GM12878 (cell line): ENCODE results near the gene TMEM132C. TPM values are rescaled to one million over a fixed set of nuclear protein-coding genes. Genes with fewer than 3 reads are reported as not detected.

ENCODE experiments used
- ATAC-seq: fragments of 200-7000 bp; cut with Tn5 transposase; 3 replicates; pipeline ENCODE4 v1.9.1; 2020; ENCODE audit warnings: mild to moderate bottlenecking, moderate library complexity
- BruUV-seq: library from RNA; stranded (reverse); fragments of 400-500 nt; replicated peaks from 2 replicates; lab custom pipeline; 2021; lab: Mats Ljungman, UMichigan
- CTCF ChIA-PET: fragments of 300-600 bp; sonication (Branson Sonifier 250); formaldehyde crosslinking; extraction: SDS; loops from one replicate; lab custom pipeline; 2021; ENCODE audit warnings: inconsistent platforms; lab: Yijun Ruan, JAX
- POLR2A ChIA-PET: fragments of 350-600 bp; formaldehyde crosslinking; extraction: SDS; loops from one replicate; lab custom pipeline; 2021; ENCODE audit warnings: inconsistent platforms; lab: Charles Lee
- RAD21 ChIA-PET: fragments of 300-600 bp; sonication (Branson Sonifier 250); formaldehyde crosslinking; loops from one replicate; lab custom pipeline; 2023; ENCODE audit warnings: antibody characterized with exemption; ENCODE audit not compliant: unreplicated experiment; lab: Charles Lee
- SMC1A ChIA-PET: fragments of 300-600 bp; sonication (Branson Sonifier 250); formaldehyde crosslinking; loops from one replicate; lab custom pipeline; 2023; ENCODE audit not compliant: unreplicated experiment, uncharacterized antibody; lab: Charles Lee
- DNase-seq: peaks from one replicate; pipeline ENCODE4 v3.0.0-alpha.2; 2011; ENCODE audit warnings: low read depth, low spot score
- FAIRE-seq: peaks from 3 replicates; lab custom pipeline; 2011; peaks lifted over from hg19 to GRCh38; lab: Jason Lieb, UNC
- H2AFZ ChIP-seq: 2 replicates; pipeline ENCODE4 v1.6.0; 2011; ENCODE audit warnings: low read depth, low read length, control low read depth; ENCODE audit not compliant: control insufficient read depth
- H3K27ac ChIP-seq: 2 replicates; pipeline ENCODE4 v1.5.1; 2011; ENCODE audit warnings: control low read depth; ENCODE audit not compliant: control insufficient read depth, insufficient read depth
- H3K27me3 ChIP-seq, 2 experiments: replicated peaks in 1 of 2; 2 replicates each; pipeline versions ENCODE4 v1.6.0 to v1.6.1; 2011; ENCODE audit warnings: low read length in 1 of 2; ENCODE audit not compliant: control insufficient read depth in 2 of 2, insufficient read depth in 2 of 2
- H3K36me3 ChIP-seq, 2 experiments: 2 replicates each; pipeline ENCODE4 v1.5.1; 2011; ENCODE audit warnings: low read length in 1 of 2; ENCODE audit not compliant: control insufficient read depth in 2 of 2, insufficient read depth in 2 of 2
- H3K4me1 ChIP-seq: 2 replicates; pipeline ENCODE4 v1.6.1; 2011; ENCODE audit warnings: mild to moderate bottlenecking, low read length, moderate library complexity, mixed read lengths; ENCODE audit not compliant: control insufficient read depth, insufficient read depth
- H3K4me2 ChIP-seq: 2 replicates; pipeline ENCODE4 v1.6.0; 2011; ENCODE audit warnings: control low read depth; ENCODE audit not compliant: control insufficient read depth, insufficient read depth
- H3K4me3 ChIP-seq: fragments of 200-600 bp; sonication (generic); 2 replicates; pipeline ENCODE4 v1.5.1; 2016
- H3K79me2 ChIP-seq: 2 replicates; pipeline ENCODE4 v1.6.0; 2011; ENCODE audit warnings: low read length; ENCODE audit not compliant: control insufficient read depth, insufficient read depth
- H3K9ac ChIP-seq: 2 replicates; pipeline ENCODE4 v1.8.0; 2011; ENCODE audit warnings: low read length, control low read depth, mixed read lengths; ENCODE audit not compliant: control insufficient read depth, insufficient read depth
- H3K9me3 ChIP-seq: replicated peaks from 3 replicates; pipeline ENCODE4 v1.5.1; 2011; ENCODE audit warnings: mild to moderate bottlenecking, low read length; ENCODE audit not compliant: control insufficient read depth, insufficient read depth
- H4K20me1 ChIP-seq: 2 replicates; pipeline ENCODE4 v1.6.0; 2011; ENCODE audit not compliant: control insufficient read depth, insufficient read depth
- ATF7 ChIP-seq: fragments of 450-650 bp; IDR thresholded peaks from 2 replicates; pipeline ENCODE4 v1.6.1; 2016; ENCODE audit warnings: low read depth, mild to moderate bottlenecking
- CHD1 ChIP-seq: IDR thresholded peaks from 2 replicates; pipeline ENCODE4 v1.6.1; 2012; ENCODE audit warnings: low read depth, low read length, improper control_type of control experiment
- ELK1 ChIP-seq: IDR thresholded peaks from 2 replicates; pipeline ENCODE4 v1.6.1; 2012; ENCODE audit warnings: low read depth, low read length, improper control_type of control experiment
- MTA2 ChIP-seq: fragments of 450-650 bp; IDR thresholded peaks from 2 replicates; pipeline ENCODE4 v1.6.1; 2016; ENCODE audit warnings: low read depth, mild to moderate bottlenecking, moderate library complexity
- MTA3 ChIP-seq: IDR thresholded peaks from 2 replicates; pipeline ENCODE4 v1.6.1; 2012; ENCODE audit warnings: low read length, inconsistent platforms, borderline replicate concordance
- MXI1 ChIP-seq: fragments of 150-350 bp; IDR thresholded peaks from 2 replicates; pipeline ENCODE4 v1.6.1; 2011; ENCODE audit warnings: low read depth, mild to moderate bottlenecking, inconsistent platforms, low read length, improper control_type of control experiment
- SRF ChIP-seq, 2 experiments: IDR thresholded peaks; 2 replicates each; pipeline ENCODE4 v1.6.1; 2011; ENCODE audit warnings: low read depth in 2 of 2, low read length in 2 of 2, mild to moderate bottlenecking in 1 of 2, moderate library complexity in 1 of 2
- SUPT20H ChIP-seq: IDR thresholded peaks from 2 replicates; pipeline ENCODE4 v1.6.1; 2011; ENCODE audit warnings: low read depth, mild to moderate bottlenecking, low read length, moderate library complexity, borderline replicate concordance; ENCODE audit not compliant: control insufficient read depth
- WGBS: methylation state at CpG from one replicate; pipeline ENCODE4 v1.1.6; 2016; ENCODE audit warnings: low lambda C conversion rate; ENCODE audit not compliant: insufficient replicate concordance, insufficient coverage; ENCODE audit errors: missing lambda C conversion rate; 5-methylcytosine and 5-hydroxymethylcytosine counted together
- in situ Hi-C: fragments of 300-500 bp; cut with MboI; formaldehyde crosslinking; loops from 9 replicates; pipeline ENCODE4 v1.14.3; 2018; ENCODE audit warnings: mixed read lengths
- intact Hi-C: fragments of 100-400 bp; cut with micrococcal nuclease; formaldehyde crosslinking; loops from one replicate; pipeline ENCODE4 v1.14.2; 2022; ENCODE audit not compliant: unreplicated experiment
- polyA plus RNA-seq, 11 experiments: library from polyadenylated mRNA; depleted of rRNA in 4 of 11; unstranded in 6 of 11; stranded (reverse) in 5 of 11; fragments of >200 nt; fragmentation: Nextera tagmentation in 4 of 11; fragmentation: Illumina TruSeq in 1 of 11; extraction: Ambion mirVana in 4 of 11; extraction: Trizol in 1 of 11; gene quantifications; 1 replicate in 1 of 11; 2 replicates in 10 of 11; pipeline versions ENCODE4 v1.2.1 to v1.2.3, GENCODE V29; 2011 to 2016; ENCODE audit warnings: inconsistent platforms in 2 of 11, missing spikeins in 2 of 11, low read depth in 1 of 11
- total RNA-seq, 4 experiments: library from RNA; depleted of rRNA in 3 of 4; stranded (reverse); fragments of >200 nt in 3 of 4; fragmentation: Illumina TruSeq in 1 of 4; extraction: Trizol in 1 of 4; gene quantifications; 2 replicates each; pipeline versions ENCODE4 v1.2.1 to v1.2.3, GENCODE V29; 2013 to 2021

TMEM132C gene
- total and polyA plus RNA-seq, 10 of the 15 experiments (the other 5 are each of a cell fraction or from before 2014, with no cell fraction given) = not detected

DNA sequence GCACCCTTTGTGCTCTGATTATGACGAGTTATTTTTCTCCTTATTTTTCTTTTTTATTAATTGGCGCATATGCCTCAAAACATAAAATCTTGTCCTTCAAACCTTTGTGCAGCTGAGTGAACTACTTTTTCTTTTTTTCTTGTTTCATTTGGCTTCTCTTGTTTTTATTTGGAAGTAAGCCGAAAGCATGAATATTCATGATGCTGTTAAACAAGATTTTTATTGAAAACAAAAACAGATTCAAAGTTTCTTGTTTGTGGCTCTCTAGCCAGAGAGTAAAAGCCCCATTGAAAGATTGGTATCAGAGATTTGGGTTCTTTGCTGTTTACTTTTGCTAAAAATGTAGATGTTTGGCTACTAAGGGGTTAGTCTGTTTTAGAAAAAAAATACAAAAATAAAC, 183.8 kb downstream of the TMEM132C start:
- H3K4me3 ChIP-seq = no peak overlapping the region
- H4K20me1 ChIP-seq = no peaks in the 10 kb centered on the region
- no peak overlapping the region for H2AFZ ChIP-seq
- no peak overlapping the region for H3K9ac ChIP-seq
- ATAC-seq (no peak), DNase-seq (no peak), FAIRE-seq (no peak)
- no peak overlapping the region for H3K27ac ChIP-seq
- RAD21 ChIA-PET = no interaction called here
- CTCF ChIA-PET = no interaction called here
- no TSS peak for BruUV-seq
- intact Hi-C loops (no loop called here), in situ Hi-C loops (no loop called here)
- no peaks in the 10 kb centered on the region for H3K27me3 ChIP-seq
- POLR2A ChIA-PET = no interaction called here
- no peak for TF ChIP-seq ATF7
- TF ChIP-seq CHD1 = no peak
- 69% methylated on average over 3 of the region's 3 CpGs for WGBS
- SMC1A ChIA-PET = no interaction called here
- H3K4me1 ChIP-seq = no peaks in the 10 kb centered on the region
- H3K9me3 ChIP-seq = no peaks in the 10 kb centered on the region
- H3K36me3 ChIP-seq = no peaks in the 10 kb centered on the region
- H3K4me2 ChIP-seq = no peak overlapping the region
- no peaks in the 10 kb centered on the region for H3K79me2 ChIP-seq

GRCh38 chr12:128455851-128456250, 188.9 kb downstream of the TMEM132C start:
- SMC1A ChIA-PET = no interaction called here
- BruUV-seq = no TSS peak
- no peak overlapping the region for H2AFZ ChIP-seq
- H3K9ac ChIP-seq = no peak overlapping the region
- TF ChIP-seq SRF (IDR thresholded peaks at IDR 0.05; ENCODE audit: low read depth in 2 of 2, low read length in 2 of 2) (no peak), SUPT20H (no peak), MXI1 (no peak), ELK1 (no peak), MTA2 (no peak), MTA3 (no peak)
- H3K27me3 ChIP-seq = no peaks in the 10 kb centered on the region
- POLR2A ChIA-PET = no interaction called here
- H3K4me2 ChIP-seq = no peak overlapping the region
- no peaks in the 10 kb centered on the region for H3K36me3 ChIP-seq
- no peaks in the 10 kb centered on the region for H3K4me1 ChIP-seq
- ATAC-seq (no peak), FAIRE-seq (no peak), DNase-seq (no peak)
- no peak overlapping the region for H3K27ac ChIP-seq
- in situ Hi-C loops = no loop called here
- CTCF ChIA-PET = no interaction called here
- WGBS = 31% methylated on average over 5 of the region's 5 CpGs
- no peaks in the 10 kb centered on the region for H3K9me3 ChIP-seq
- no peak overlapping the region for H3K4me3 ChIP-seq
- RAD21 ChIA-PET = no interaction called here
- no peaks in the 10 kb centered on the region for H4K20me1 ChIP-seq
- H3K79me2 ChIP-seq = no peaks in the 10 kb centered on the region
- intact Hi-C loops = no loop called here
